Loucy (cell line): ENCODE results near the gene LOXL4.

ENCODE experiments used
- H2AFZ ChIP-seq: fragments of 200-600 bp; sonication (generic); 2 replicates; pipeline ENCODE4 v1.6.0; 2016; ENCODE audit warnings: antibody characterized with exemption, mild to moderate bottlenecking, low read length, moderate library complexity
- H3F3A ChIP-seq: fragments of 200-600 bp; 2 replicates; pipeline ENCODE4 v1.6.0; 2016; ENCODE audit warnings: antibody characterized with exemption, low read depth, mild to moderate bottlenecking
- H3K27me3 ChIP-seq: fragments of 200-600 bp; sonication (generic); 2 replicates; pipeline ENCODE4 v1.6.1; 2014; ENCODE audit warnings: low read length, mild to moderate bottlenecking; ENCODE audit not compliant: insufficient read depth, poor library complexity, severe bottlenecking
- H3K36me3 ChIP-seq: fragments of 200-600 bp; sonication (generic); 2 replicates; pipeline ENCODE4 v1.6.1; 2016; ENCODE audit warnings: low read length; ENCODE audit not compliant: insufficient read depth
- H3K4me1 ChIP-seq: fragments of 200-600 bp; sonication (generic); 2 replicates; pipeline ENCODE4 v1.5.1; 2014; ENCODE audit warnings: low read length, mild to moderate bottlenecking; ENCODE audit not compliant: insufficient read depth, poor library complexity, severe bottlenecking
- H3K4me2 ChIP-seq: fragments of 200-600 bp; sonication (generic); 2 replicates; pipeline ENCODE4 v1.6.0; 2014; ENCODE audit warnings: antibody characterized with exemption, low read length, low read depth, mild to moderate bottlenecking; ENCODE audit not compliant: poor library complexity, severe bottlenecking
- H3K4me3 ChIP-seq: fragments of 200-600 bp; sonication (generic); 2 replicates; pipeline ENCODE4 v1.5.1; 2014; ENCODE audit warnings: low read length, mild to moderate bottlenecking, mixed read lengths; ENCODE audit not compliant: poor library complexity, severe bottlenecking
- H3K79me2 ChIP-seq: fragments of 200-600 bp; sonication (generic); 2 replicates; pipeline ENCODE4 v1.6.1; 2014; ENCODE audit warnings: low read length; ENCODE audit not compliant: insufficient read depth
- H3K9ac ChIP-seq: fragments of 200-600 bp; sonication (generic); 2 replicates; pipeline ENCODE4 v1.6.0; 2014; ENCODE audit warnings: mild to moderate bottlenecking, low read depth, low read length, moderate library complexity; ENCODE audit not compliant: poor library complexity, severe bottlenecking
- H3K9me2 ChIP-seq: fragments of 200-600 bp; sonication (generic); replicated peaks from 2 replicates; pipeline ENCODE4 v1.6.1; 2016; ENCODE audit warnings: low read depth, low read length, mixed read lengths
- H3K9me3 ChIP-seq: fragments of 200-600 bp; sonication (generic); 2 replicates; pipeline ENCODE4 v1.6.1; 2014; ENCODE audit warnings: mild to moderate bottlenecking, antibody characterized with exemption, low read length, low read depth; ENCODE audit not compliant: insufficient read depth
- H4K20me1 ChIP-seq: fragments of 200-600 bp; sonication (generic); 2 replicates; pipeline ENCODE4 v1.6.0; 2014; ENCODE audit warnings: antibody characterized with exemption, low read length, mild to moderate bottlenecking; ENCODE audit not compliant: insufficient read depth, poor library complexity, severe bottlenecking
- CTCF ChIP-seq: fragments of 200-600 bp; sonication (generic); conservative IDR thresholded peaks from 2 replicates; pipeline ENCODE4 v1.5.1; 2014; ENCODE audit warnings: mild to moderate bottlenecking, antibody characterized with exemption, low read length
- EZH2phosphoT487 ChIP-seq: fragments of 200-600 bp; IDR thresholded peaks from 2 replicates; pipeline ENCODE4 v1.6.1; 2018; ENCODE audit warnings: antibody characterized with exemption, mild to moderate bottlenecking, moderate library complexity, borderline replicate concordance

LOXL4 gene

GRCh38 chr10:98201760-98202159 is 66.2 kb downstream of the LOXL4 start:
- Histone ChIP-seq H3K9me2 (no peaks in the 10 kb centered on the region), H3K79me2 (peaks cover 16% of the 10 kb centered on the region), H3F3A (no peaks in the 10 kb centered on the region), H3K9me3 (no peaks in the 10 kb centered on the region), H3K4me2 (no peak overlapping the region), H3K9ac (no peak overlapping the region), H2AFZ (no peak overlapping the region), H4K20me1 (no peaks in the 10 kb centered on the region), H3K4me1 (no peaks in the 10 kb centered on the region), H3K4me3 (no peak overlapping the region), H3K36me3 (0 out of 2 replicates have a peak, but pooled peaks cover 5% of the 10 kb centered on the region), H3K27me3 (no peaks in the 10 kb centered on the region)
- TF ChIP-seq EZH2phosphoT487 (no peak), CTCF (no peak)
